GM19193 (cell line): ENCODE measurements around the gene PPFIA4.

Experiments
- POLR2A ChIP-seq: IDR thresholded peaks from 4 replicates; pipeline ENCODE4 v1.6.1; 2011; ENCODE audit not compliant: insufficient read depth, insufficient read length; ENCODE audit errors: extremely low read depth

Gene PPFIA4

DNA sequence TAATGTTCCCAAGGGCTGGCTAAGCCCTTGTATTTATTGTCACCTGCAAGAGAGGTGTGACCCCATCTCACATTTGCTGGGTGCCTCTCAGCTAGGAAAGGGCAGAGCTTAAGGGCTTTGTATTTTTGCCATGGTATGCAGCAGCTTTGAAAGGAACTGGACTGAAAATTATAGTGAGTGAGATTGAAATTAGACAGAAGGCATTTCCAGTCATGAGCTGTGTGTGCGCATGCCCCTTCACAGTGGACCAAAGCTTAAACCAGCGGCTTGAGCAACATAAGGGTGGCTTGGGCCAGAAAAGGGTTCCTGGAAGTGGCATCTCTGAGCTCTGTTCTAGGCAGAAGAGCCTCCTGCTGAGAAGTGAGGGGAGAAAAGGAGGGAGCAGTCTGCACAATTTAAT lies 39.7 kb downstream of the PPFIA4 start:
- no peak for TF ChIP-seq POLR2A

DNA sequence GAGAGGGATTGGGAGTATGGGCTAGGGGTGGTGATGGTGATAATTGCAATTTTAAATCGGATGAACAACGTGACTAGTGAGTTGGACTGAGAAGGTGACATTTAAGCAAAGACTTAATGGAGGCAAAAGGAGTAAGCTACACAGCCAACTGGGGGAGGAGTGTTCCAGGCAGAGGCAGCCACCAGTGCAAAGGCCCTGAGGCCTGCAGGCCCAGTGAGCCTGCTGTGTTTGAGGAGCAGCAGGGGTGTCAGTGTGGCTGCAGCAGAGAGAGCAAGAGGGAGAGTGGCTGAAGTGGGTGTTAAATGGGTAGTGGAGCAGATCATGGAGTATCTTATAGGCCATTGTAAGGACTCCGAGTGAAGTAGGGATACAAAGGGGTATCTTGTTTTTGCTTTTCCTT lies 40.7 kb downstream of the PPFIA4 start:
- no peak for TF ChIP-seq POLR2A

GRCh38 chr1:203069030-203069747 lies 42.9 kb downstream of the PPFIA4 start:
- TF ChIP-seq POLR2A = no peak

- TF ChIP-seq POLR2A = no peak
These were observed 45.8 kb downstream of the PPFIA4 start for GRCh38 chr1:203072002-203072602.

GRCh38 chr1:203072911-203073310 lies 46.6 kb downstream of the PPFIA4 start:
- no peak for TF ChIP-seq POLR2A

DNA sequence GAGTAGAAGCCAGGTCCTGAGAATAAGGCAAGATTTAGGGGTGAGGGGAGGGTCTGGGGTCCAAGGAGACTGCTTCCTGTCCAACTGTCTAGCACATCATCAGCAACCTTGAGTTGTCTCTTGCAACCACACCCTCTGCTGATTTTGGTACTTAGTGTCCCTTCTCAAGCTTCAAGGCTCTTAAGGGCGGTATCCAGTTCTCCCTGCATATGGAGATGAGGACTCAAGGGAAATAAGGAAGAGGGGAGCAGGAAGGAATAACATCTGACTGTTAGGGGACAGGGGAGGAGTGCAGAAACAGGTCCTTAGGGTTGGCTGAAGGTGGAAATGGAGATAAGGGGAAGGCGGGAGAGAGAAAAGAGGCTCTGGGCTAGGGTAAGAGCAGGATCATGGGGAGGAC lies 47.2 kb downstream of the PPFIA4 start:
- TF ChIP-seq POLR2A = no peak

DNA sequence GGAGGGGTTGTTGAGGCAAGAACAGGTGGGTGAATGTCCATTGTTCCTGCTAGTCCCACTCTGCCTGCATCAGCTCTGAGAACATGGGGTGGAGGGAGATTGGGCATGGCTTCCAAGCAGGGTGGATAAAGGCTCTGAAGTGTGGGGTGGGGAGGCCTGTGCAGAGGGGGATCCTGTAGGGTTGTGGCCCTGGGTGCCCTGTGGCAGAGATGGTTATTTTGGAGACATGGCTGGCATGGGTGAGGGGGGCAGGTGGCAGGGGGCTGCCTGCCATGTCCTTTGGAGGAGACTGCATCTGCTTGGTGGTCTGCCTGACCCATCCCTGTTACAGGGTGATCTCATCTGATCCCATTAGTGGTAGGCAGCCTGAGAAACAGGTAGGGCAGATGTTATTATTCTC lies 48.3 kb downstream of the PPFIA4 start:
- no peak for TF ChIP-seq POLR2A

DNA sequence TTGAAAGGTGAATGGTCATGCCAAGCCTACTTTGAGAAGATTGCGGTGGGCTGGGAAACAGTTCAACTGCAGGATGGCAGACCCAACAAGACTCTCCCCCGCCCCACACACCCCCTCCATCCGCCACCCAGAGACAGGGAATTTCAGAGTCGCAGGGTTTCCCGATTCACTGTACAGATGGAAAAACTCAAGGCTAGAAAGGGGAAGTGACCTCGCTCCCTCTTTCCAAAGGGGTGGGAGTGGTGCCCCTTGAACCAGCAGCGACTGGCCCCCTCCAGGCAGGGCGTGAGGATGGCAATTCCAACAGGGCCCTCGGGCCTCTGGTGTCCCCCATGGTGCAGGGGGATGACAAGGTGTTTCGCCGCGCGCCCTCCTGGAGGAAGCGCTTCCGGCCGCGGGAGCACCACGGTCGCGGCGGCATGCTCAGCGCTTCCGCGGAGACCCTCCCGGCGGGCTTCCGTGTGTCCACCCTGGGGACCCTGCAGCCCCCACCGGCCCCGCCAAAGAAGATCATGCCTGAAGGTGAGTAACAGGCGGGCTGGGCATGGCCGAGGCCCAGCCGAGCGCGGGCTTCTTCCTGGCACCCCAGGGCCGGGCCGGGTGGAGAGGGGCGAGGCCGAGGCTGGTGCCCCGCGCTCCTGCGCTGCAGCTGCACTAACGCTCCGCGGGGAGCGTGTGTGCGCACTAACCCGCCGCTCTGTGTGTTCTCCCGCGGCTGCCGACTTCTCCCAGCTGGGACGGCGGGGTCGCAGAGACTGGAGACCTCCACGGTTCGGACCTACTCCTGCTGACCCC lies 49.1 kb downstream of the PPFIA4 start:
- no peak for TF ChIP-seq POLR2A

- no peak for TF ChIP-seq POLR2A
These were observed 49.8 kb downstream of the PPFIA4 start for GRCh38 chr1:203076031-203076511.

DNA sequence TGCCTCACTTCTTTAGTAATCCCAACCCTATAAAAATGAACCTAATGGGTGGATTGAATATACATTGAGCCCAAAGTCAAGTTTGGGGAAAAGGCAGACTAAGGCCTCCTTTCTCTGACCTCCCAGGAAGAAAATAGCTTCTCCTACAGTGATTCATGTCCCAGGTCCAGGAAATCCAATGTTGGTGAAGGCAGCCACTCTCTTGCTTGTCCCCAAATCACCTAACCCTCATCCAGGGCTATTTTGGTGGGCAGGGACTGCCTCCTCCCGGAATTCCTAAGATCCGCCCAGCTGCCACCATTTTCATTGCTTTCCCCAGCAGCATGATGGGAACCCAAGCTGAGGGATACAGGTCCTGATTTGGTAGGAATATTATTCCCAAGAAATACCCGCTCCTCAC lies 51.1 kb downstream of the PPFIA4 start:
- no peak for TF ChIP-seq POLR2A

DNA sequence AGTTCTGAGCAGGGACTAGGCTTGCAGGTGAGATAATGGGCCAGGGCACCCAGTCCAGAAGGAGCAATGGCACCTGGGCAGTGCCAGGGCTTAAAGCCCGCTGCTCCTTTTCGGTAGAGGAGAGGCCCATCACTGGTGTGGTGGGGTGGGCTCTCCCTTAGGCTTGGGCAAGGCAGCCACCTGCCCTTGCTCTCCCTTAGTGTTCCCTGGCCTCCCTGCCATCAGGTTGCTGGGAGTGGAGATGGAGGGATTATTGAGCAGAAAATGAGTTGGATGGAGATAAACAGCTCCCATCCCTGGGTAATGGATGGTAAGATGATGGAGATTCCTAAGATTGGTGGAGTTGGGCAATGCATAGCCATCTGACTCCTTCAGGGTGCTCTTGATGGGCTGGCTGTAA lies 51.7 kb downstream of the PPFIA4 start:
- no peak for TF ChIP-seq POLR2A

GRCh38 chr1:203078478-203078877 lies 52.2 kb downstream of the PPFIA4 start:
- TF ChIP-seq POLR2A = no peak

GRCh38 chr1:203080456-203080855 lies 54.2 kb downstream of the PPFIA4 start:
- TF ChIP-seq POLR2A = no peak

DNA sequence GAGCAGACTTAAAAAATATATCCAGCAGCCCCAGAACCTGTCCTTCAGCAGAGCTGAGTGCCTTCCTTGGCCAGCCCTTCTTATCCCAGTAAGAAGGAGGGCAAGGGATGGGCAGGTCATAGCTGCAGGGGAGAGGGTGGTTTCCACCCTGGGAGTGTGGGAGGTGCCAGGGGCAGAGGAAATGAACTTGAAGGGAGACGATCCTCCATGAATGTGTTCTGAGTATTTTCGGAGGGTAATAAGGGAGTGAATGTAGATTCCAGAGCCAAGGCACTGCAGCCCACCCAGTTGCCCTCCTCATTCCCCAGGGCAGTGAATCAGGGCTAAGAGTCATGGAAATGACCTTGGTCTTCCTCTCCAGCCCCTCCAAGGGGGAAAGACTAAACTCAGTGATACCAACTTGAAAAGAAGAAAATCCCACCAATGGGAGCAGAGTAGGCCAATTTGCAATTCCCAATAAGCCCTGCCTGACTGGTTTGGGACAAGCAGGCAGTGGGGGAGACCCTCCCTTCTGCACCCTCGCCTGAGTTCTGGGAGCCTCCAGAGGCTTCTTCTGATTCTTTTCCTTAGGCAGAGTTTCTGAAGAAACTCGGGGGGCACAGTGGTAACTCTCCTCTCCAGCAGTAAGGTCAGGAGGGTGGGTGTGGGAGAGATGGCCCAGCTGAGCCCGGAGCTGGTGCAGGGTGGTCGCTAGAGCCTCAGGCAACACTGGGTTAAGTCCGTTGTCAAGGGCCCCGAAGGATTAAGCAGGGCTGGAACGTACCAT lies 55.4 kb downstream of the PPFIA4 start:
- TF ChIP-seq POLR2A = no peak

GRCh38 chr1:203082231-203082505 lies 55.9 kb downstream of the PPFIA4 start:
- no peak for TF ChIP-seq POLR2A
